ENCODE data around the gene EGFLAM.

The EGFLAM gene

DNA sequence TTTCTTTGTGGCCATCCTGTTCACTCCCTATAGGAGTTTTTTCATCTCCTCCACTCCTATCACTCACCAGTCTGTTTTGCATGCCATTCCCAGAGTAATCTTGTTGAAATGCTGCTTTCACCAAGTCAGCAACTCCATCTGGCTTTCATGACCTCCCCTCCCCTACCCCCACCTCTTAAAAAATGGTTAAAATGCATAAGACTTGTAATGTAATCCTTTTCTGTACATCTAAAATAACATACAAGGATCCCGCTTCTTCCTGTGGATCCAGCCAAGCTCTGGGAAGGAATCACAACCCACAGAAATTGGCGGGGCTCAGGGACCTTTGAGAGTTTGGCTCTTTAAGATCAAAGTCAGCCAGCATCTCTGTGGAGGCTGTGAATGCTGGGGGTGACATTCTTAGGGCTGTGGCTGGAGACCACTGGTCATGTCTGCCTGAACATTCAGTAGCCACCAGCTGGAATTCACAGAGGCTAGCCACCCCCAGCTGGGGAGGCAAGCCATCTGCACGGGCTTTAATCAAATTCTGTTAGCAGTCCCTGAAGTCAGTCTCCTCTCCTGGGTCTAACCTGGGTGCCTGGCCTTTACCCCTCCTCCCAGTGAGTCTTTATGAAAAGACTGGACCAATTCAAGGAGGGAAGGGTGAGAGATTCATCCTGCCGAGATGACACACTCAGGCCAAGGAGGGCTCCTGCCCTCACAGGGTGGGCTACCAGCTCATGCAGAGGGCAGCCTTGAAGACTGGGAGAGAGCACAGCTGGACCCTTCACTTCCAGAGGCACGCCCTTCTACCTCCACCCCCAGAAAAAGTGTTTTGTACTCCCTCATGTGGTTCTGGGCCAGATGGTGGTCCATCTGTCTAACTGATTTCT is 165.2 kb downstream of the EGFLAM start:
- no peak for DNase-seq

- DNase-seq, result no peak
These were observed 166.0 kb downstream of the EGFLAM start for GRCh38 chr5:38424148-38425060.

- DNase-seq, result no peak
These were observed 168.1 kb downstream of the EGFLAM start for GRCh38 chr5:38426490-38426889.

DNA sequence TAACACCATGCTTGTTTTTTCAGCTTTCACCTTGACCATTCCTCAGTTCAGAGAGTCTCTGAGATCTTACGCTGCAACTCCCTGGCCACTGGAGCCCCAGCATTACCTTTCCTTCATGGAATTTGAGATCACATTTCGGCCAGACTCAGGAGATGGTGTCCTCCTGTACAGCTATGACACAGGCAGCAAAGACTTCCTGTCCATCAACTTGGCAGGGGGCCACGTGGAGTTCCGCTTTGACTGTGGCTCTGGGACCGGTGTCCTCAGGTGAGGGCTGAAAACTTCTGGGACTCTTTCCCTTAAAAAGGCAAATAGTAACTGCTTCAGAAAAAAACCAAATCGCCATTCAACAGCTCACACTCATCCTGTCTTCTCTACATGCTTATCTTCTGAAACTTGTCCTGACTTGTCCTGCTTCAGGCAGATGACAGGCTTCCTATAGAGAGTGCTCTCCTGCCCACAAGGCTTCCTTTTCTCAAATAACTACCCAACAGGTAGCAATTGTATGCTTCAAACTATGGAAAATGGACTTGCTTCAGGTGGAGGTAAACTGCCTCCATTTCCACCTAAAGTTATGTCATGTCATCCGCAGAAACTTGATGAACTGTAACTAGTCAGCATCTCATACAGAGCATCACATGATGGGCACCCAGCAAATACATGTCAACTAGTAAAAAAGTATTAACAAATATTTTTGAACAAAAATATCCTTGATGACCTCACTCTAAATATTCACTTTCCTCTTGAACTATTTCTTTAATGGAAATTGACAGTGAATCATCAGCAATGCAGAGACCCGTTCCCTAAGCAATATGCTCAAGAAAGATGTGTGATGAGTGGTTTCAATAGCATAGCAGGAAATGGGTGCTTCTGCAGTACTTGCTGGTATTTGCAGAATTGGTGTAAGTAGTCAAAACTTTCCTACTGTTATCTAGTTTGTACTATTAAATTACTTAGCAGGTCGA is 168.9 kb downstream of the EGFLAM start:
- no peak for DNase-seq

- no peak for DNase-seq
These were observed 173.0 kb downstream of the EGFLAM start for GRCh38 chr5:38431242-38431853.

GRCh38 chr5:38433160-38433861 is 175.0 kb downstream of the EGFLAM start:
- no peak for DNase-seq

DNA sequence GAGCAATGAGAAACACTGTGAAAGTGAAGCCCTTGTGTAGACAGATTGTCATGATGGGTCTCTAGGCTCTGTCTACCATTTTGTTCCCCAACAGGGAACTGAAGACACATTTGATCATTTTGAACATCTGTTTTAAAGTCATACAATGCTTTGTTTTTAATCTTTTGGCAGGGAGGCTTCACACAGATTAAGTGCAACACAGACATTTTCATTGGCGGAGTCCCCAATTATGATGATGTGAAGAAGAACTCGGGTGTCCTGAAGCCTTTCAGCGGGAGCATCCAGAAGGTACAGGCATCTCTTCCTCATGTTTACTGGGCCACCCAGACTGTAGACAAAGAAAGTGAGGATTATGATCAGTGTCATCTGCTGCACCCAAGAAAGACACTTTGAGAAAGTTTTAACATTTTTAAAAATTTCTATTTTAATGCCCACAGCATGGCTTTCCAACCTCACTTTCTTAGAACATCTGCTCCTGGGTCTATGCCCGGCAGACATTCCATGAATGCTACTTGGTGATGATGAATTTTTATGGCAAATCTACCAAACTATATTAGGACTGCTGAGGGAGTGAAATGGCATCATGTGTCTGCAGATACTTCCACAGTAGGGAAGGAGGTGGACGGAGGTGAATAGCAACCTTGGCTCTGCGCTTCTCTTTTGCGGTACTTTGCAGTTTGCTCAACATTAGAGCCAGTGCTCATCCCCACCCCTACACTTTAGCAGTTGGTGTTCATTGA is 176.8 kb downstream of the EGFLAM start:
- DNase-seq, result no peak

GRCh38 chr5:38438757-38439156 is 180.4 kb downstream of the EGFLAM start:
- no peak for DNase-seq

DNA sequence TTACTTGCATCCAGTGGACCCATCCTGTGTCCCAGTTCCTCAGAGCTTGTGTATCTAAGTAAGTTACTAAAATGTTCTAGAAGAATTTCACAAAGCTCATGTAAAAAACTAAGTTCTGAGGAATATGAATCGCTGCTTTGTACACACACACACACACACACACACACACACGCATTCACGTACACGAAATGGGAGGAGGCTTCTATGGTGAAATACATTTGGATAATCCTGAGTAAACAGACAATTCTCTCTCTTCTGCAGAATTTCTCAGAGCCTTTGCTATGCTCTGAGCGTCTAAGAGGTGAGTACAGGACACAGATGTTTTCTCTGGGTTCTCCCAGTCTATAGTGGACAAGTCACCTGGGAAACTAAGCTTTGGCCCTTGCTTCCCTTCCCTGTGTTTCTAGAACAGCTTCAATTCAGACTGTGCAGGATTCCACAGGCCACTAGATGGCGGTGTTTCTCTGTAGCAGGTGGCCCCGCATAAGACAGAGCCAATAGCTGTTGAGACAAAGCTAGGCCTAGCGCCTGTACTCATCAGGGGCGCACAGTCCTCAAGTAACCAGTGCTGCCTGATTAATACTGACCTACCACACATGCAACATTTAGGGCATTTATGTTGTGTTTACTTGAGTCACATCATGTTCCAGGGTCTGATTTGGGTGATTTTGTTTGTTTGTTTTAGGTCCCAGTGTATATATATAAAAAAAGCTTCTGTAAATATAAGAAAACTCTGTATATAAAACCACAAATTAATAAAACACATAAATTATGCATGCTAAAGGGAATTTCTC is 183.3 kb downstream of the EGFLAM start:
- peak; percentile 85 to 94 for DNase-seq

DNA sequence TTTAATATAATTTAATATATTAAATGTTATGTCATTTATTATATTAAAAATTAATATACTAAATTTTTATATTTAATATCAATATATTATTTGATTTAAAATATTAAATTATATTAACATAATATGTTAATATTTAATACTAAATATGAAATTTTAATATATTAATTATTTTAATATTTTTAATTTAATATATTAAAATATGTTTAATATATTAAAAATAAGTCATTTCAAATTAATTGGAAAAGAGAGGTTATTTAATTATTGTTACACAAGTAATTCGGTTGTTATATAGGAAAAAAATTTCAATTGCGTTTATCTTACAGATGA is 183.9 kb downstream of the EGFLAM start:
- DNase-seq, result no peak

- DNase-seq, result no peak
These were observed 185.0 kb downstream of the EGFLAM start for GRCh38 chr5:38443390-38443789.

- no peak for DNase-seq
These were observed 187.1 kb downstream of the EGFLAM start for GRCh38 chr5:38445374-38446028.

GRCh38 chr5:38446029-38446522 is 187.7 kb downstream of the EGFLAM start:
- no peak for DNase-seq

GRCh38 chr5:38447056-38447455 is 188.7 kb downstream of the EGFLAM start:
- DNase-seq, result no peak

- no peak for DNase-seq
These were observed 189.4 kb downstream of the EGFLAM start for GRCh38 chr5:38447786-38448185.

DNA sequence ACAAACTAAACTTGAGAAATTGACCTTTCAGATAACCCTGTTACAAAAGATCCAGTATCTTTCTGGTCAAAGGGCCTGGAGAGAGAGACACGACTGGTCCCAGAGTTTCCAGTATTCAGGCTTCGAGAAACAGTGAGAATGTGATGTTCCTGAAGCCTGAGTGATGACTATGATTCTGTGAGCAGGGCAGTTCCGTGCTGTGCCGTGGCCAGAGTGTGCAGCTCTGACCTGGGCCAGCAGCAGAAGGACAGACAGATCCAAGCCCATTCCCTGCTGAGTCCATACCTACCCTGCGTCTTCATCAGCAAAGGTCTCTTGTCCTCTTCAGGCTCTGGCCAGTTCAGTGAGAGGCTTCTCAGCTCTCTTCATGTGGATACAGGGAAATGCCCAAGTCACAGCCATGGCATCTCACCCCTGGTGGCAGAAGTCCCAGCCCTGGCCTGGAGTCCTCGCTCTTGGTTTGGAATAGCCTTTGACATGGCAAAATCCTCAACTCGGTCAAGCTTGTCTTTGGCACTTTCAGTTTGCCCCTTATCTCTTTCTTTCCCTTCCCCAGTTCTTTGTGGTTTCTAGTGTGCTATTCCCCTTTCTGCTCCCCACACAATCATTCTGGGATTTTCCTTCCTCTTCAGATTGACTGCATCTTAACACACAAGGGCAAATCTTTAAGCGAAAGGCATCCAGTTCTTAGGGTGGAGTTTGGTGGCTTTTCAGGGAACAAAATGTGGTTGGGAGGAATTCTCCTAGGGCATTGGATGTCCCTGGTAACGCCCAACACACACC is 190.4 kb downstream of the EGFLAM start:
- DNase-seq, result no peak

- no peak for DNase-seq
These were observed 192.3 kb downstream of the EGFLAM start for GRCh38 chr5:38450627-38451026.

GRCh38 chr5:38451074-38451725 is 192.8 kb downstream of the EGFLAM start:
- no peak for DNase-seq
